GM12878 (cell line): ENCODE data around the gene PPIP5K1. TPM values are rescaled to one million over a fixed set of nuclear protein-coding genes. Genes with fewer than 3 reads are reported as not detected.

Source experiments
- CEBPZ ChIP-seq: fragments of 150-350 bp; IDR thresholded peaks from 2 replicates; pipeline ENCODE4 v1.6.1; 2016; ENCODE audit warnings: low read depth, low read length
- CREB1 ChIP-seq: IDR thresholded peaks from 2 replicates; pipeline ENCODE4 v1.6.1; 2012; ENCODE audit warnings: low read depth, mild to moderate bottlenecking, inconsistent platforms
- CTCF ChIP-seq, 3 experiments: IDR thresholded peaks in 2 of 3; conservative IDR thresholded peaks in 1 of 3; 2 replicates each; pipeline ENCODE4 v1.5.1; 2011; ENCODE audit warnings: low read depth in 3 of 3, low read length in 3 of 3, mild to moderate bottlenecking in 3 of 3, control low read depth in 2 of 3, moderate library complexity in 2 of 3, inconsistent platforms in 1 of 3, mixed read lengths in 1 of 3; ENCODE audit not compliant: control insufficient read depth in 2 of 3, insufficient read depth in 1 of 3; ENCODE audit errors: extremely low read depth in 1 of 3
- DPF2 ChIP-seq: fragments of 450-650 bp; IDR thresholded peaks from 2 replicates; pipeline ENCODE4 v1.6.1; 2017; ENCODE audit warnings: mild to moderate bottlenecking
- IRF5 ChIP-seq: fragments of 450-650 bp; IDR thresholded peaks from 2 replicates; pipeline ENCODE4 v1.6.1; 2017; ENCODE audit warnings: borderline replicate concordance
- LARP7 ChIP-seq: fragments of 450-650 bp; IDR thresholded peaks from 2 replicates; pipeline ENCODE4 v1.6.1; 2017; ENCODE audit warnings: mild to moderate bottlenecking
- NBN ChIP-seq: fragments of 450-650 bp; IDR thresholded peaks from 2 replicates; pipeline ENCODE4 v1.6.1; 2016
- NFYA ChIP-seq: IDR thresholded peaks from 2 replicates; pipeline ENCODE4 v1.6.1; 2011; ENCODE audit warnings: low read depth, mild to moderate bottlenecking, low read length, improper control_type of control experiment, borderline replicate concordance
- NKRF ChIP-seq: fragments of 450-650 bp; conservative IDR thresholded peaks from 2 replicates; pipeline ENCODE4 v1.6.1; 2017; ENCODE audit warnings: mild to moderate bottlenecking, moderate library complexity
- POU2F2 ChIP-seq: IDR thresholded peaks from 3 replicates; pipeline ENCODE4 v1.6.1; 2011; ENCODE audit warnings: low read depth, mild to moderate bottlenecking, low read length, borderline replicate concordance
- SP1 ChIP-seq: IDR thresholded peaks from one replicate; pipeline ENCODE4 v1.6.1; 2011; ENCODE audit warnings: low read depth, low read length
- SPI1 ChIP-seq: IDR thresholded peaks from 2 replicates; pipeline ENCODE4 v1.6.1; 2011; ENCODE audit warnings: low read depth, mild to moderate bottlenecking, low read length, moderate library complexity, borderline replicate concordance; ENCODE audit not compliant: insufficient read depth
- WRNIP1 ChIP-seq: IDR thresholded peaks from 2 replicates; pipeline ENCODE4 v1.6.1; 2011; ENCODE audit warnings: low read depth, low read length, improper control_type of control experiment, borderline replicate concordance
- YY1 ChIP-seq: IDR thresholded peaks from 2 replicates; pipeline ENCODE4 v1.6.1; 2011; ENCODE audit warnings: low read depth, mild to moderate bottlenecking, low read length
- ZBTB40 ChIP-seq: fragments of 450-650 bp; IDR thresholded peaks from 2 replicates; pipeline ENCODE4 v1.6.1; 2016; ENCODE audit warnings: mild to moderate bottlenecking, moderate library complexity, borderline replicate concordance
- polyA plus RNA-seq, 11 experiments: library from polyadenylated mRNA; depleted of rRNA in 4 of 11; unstranded in 6 of 11; stranded (reverse) in 5 of 11; fragments of >200 nt; fragmentation: Nextera tagmentation in 4 of 11; fragmentation: Illumina TruSeq in 1 of 11; extraction: Ambion mirVana in 4 of 11; extraction: Trizol in 1 of 11; gene quantifications; 1 replicate in 1 of 11; 2 replicates in 10 of 11; pipeline versions ENCODE4 v1.2.1 to v1.2.3, GENCODE V29; 2011 to 2016; ENCODE audit warnings: inconsistent platforms in 2 of 11, missing spikeins in 2 of 11, low read depth in 1 of 11
- total RNA-seq, 4 experiments: library from RNA; depleted of rRNA in 3 of 4; stranded (reverse); fragments of >200 nt in 3 of 4; fragmentation: Illumina TruSeq in 1 of 4; extraction: Trizol in 1 of 4; gene quantifications; 2 replicates each; pipeline versions ENCODE4 v1.2.1 to v1.2.3, GENCODE V29; 2013 to 2021

The PPIP5K1 gene
- total and polyA plus RNA-seq, 10 of the 15 experiments (the other 5 are each of a cell fraction or from before 2014, with no cell fraction given): 2.5 to 54.4 (median 19.4) TPM

- no peak for TF ChIP-seq WRNIP1
- peak; percentile 97 for TF ChIP-seq CREB1
- no peak for TF ChIP-seq POU2F2
- no peak; the same call in 1 of the 2 replicates for TF ChIP-seq LARP7
- TF ChIP-seq IRF5: no peak
- peak; percentile 89 for TF ChIP-seq NBN
- TF ChIP-seq SP1: peak; percentile 94
- TF ChIP-seq NKRF: peak; percentile 67
- no peak for TF ChIP-seq CTCF (IDR thresholded peaks at IDR 0.05 in 2 of 3, conservative IDR thresholded peaks at IDR 0.05 in 1 of 3; ENCODE audit: control insufficient read depth in 2 of 3, extremely low read depth in 1 of 3, insufficient read depth in 1 of 3, low read depth in 3 of 3, low read length in 3 of 3)
- TF ChIP-seq CEBPZ: peak; percentile 29
- TF ChIP-seq SPI1: peak; percentile 61; the same call in 1 of the 2 replicates
- TF ChIP-seq NFYA: peak; percentile 27; the same call in 1 of the 2 replicates
- peak; percentile 78 for TF ChIP-seq YY1
- TF ChIP-seq DPF2: peak; percentile 99
- peak; percentile 47; the same call in 1 of the 2 replicates for TF ChIP-seq ZBTB40
Measured at GRCh38 chr15:43492673-43493601, 97.1 kb downstream of the PPIP5K1 start, which contains the start of gene TP53BP1 (continued).
